Pancreas (tissue), 10 donors: ENCODE data around the gene GTF3C4. TPM values are rescaled to one million over a fixed set of nuclear protein-coding genes. Genes with fewer than 3 reads are reported as not detected.

Source experiments
- ATAC-seq, 4 donors: fragments of 200-7000 bp; cut with Tn5 transposase; one replicate each; pipeline versions ENCODE4 v1.8.0 to v1.9.1; 2020; ENCODE audit warnings: mild to moderate bottlenecking in 4 of 4, moderate library complexity in 4 of 4
- DNase-seq, 6 donors: peaks; one replicate each; pipeline ENCODE4 v3.0.0-alpha.2; 2020
- FAIRE-seq: peaks from 2 replicates; lab custom pipeline; 2012; peaks lifted over from hg19 to GRCh38; lab: Jason Lieb, UNC
- H3K27ac ChIP-seq, 4 donors: fragments of 200-600 bp; sonication (generic); 1 replicate in 3 of 4; 2 replicates in 1 of 4; pipeline versions ENCODE4 v1.5.0 to v1.8.0; 2020
- H3K27me3 ChIP-seq, 4 donors: fragments of 200-600 bp; one replicate each; pipeline ENCODE4 v1.8.0; 2021
- H3K36me3 ChIP-seq, 3 donors: fragments of 200-600 bp; sonication (generic) in 1 of 3; one replicate each; pipeline versions ENCODE4 v1.5.0 to v1.8.0; 2020 to 2021
- H3K4me1 ChIP-seq, 3 donors: fragments of 200-600 bp; one replicate each; pipeline ENCODE4 v1.8.0; 2021
- H3K4me3 ChIP-seq, 4 donors: fragments of 200-600 bp; sonication (generic) in 2 of 4; one replicate each; pipeline versions ENCODE4 v1.5.0 to v1.8.0; 2020 to 2021
- H3K9me3 ChIP-seq, 4 donors: fragments of 200-600 bp; one replicate each; pipeline ENCODE4 v1.8.0; 2021
- CTCF ChIP-seq, 4 donors: fragments of 200-600 bp; sonication (generic) in 3 of 4; IDR thresholded peaks; one replicate each; pipeline versions ENCODE4 v1.5.0 to v1.8.0; 2021; ENCODE audit warnings: antibody characterized with exemption in 4 of 4
- WGBS, 2 donors: extraction: QIAGEN DNeasy Blood & Tissue Kit; methylation state at CpG; one replicate each; pipeline ENCODE4 v1.1.7; 2013; 5-methylcytosine and 5-hydroxymethylcytosine counted together
- intact Hi-C, 3 donors: fragments of 100-400 bp; cut with DNase I; formaldehyde crosslinking; loops; one replicate each; pipeline versions ENCODE4 v1.11.1 to v1.14.2; 2022
- polyA plus RNA-seq, 2 donors: library from polyadenylated mRNA; stranded (reverse); fragments of 200-250 nt; gene quantifications; one replicate each; pipeline ENCODE4 v1.2.3, GENCODE V29; 2013
- total RNA-seq, 6 donors: library from RNA; stranded (reverse); fragmentation: NEBNext Ultra II Directional in 4 of 6; extraction: Animal tissue kit (Norgen Biotek cat#: 25700) in 4 of 6; gene quantifications; one replicate each; pipeline versions ENCODE4 v1.2.1 to v1.2.4, GENCODE V29; 2021 to 2023
- donor health status: healthy with polysubstance abuse.
- donor health status: DM: no; HTN: no; CAD: no; lungs with moderate emphysema.
- donor health status: DM: no; HTN: no; CAD: no.
- donor health status: control.
- donor health status: control.
- donor health status: Bipolar disorder and iron deficiency.
- donor health status: DM: yes; HTN: yes; CAD: no.
- donor health status: DM: no; HTN: no; CAD: no.
- donor health status: DM: no; HTN: no; CAD: no.
- donor health status: DM: yes; HTN: yes; CAD: no.

Gene GTF3C4
- total and polyA plus RNA-seq, 8 donors = 1.6 to 8.0 (median 5.6) TPM

- Histone ChIP-seq H3K27me3 (no peaks in the 10 kb centered on the region), H3K4me3 (no peak overlapping the region), H3K27ac (no peak overlapping the region), H3K9me3 (no peaks in the 10 kb centered on the region), H3K4me1 (no peaks in the 10 kb centered on the region), H3K36me3 (no peaks in the 10 kb centered on the region)
- TF ChIP-seq CTCF (IDR thresholded peaks at IDR 0.05) = no peak
- no peak for FAIRE-seq
- no peak for DNase-seq
- intact Hi-C loops = no loop called here
- ATAC-seq = no peak
- WGBS, 2 donors = 65 to 69% methylated on average over 22 of the region's 22 CpGs
These were observed 63.1 kb downstream of the GTF3C4 start for GRCh38 chr9:132733260-132733815.

- no peak for ATAC-seq
- intact Hi-C loops = no loop called here
- no peak overlapping the region for H3K27ac ChIP-seq
- no peak for TF ChIP-seq CTCF (IDR thresholded peaks at IDR 0.05)
- 90 to 94% methylated on average over 9 of the region's 9 CpGs for WGBS, 2 donors
- no peak overlapping the region for H3K4me3 ChIP-seq
- no peak for FAIRE-seq
- DNase-seq = no peak
- H3K9me3 ChIP-seq = no peaks in the 10 kb centered on the region
- no peaks in the 10 kb centered on the region for H3K4me1 ChIP-seq
- H3K36me3 ChIP-seq = no peaks in the 10 kb centered on the region
- H3K27me3 ChIP-seq = peaks cover 0 to 6% (median 0%) of the 10 kb centered on the region in 4 donors
These were observed 69.5 kb downstream of the GTF3C4 start for GRCh38 chr9:132739710-132740310.

GRCh38 chr9:132740526-132741309 is 70.5 kb downstream of the GTF3C4 start:
- Histone ChIP-seq H3K36me3 (no peaks in the 10 kb centered on the region), H3K9me3 (no peaks in the 10 kb centered on the region), H3K4me3 (no peak overlapping the region), H3K27me3 (peaks cover 0 to 6% (median 0%) of the 10 kb centered on the region in 4 donors), H3K27ac (no peak overlapping the region), H3K4me1 (no peaks in the 10 kb centered on the region)
- FAIRE-seq (no peak), DNase-seq (no peak), ATAC-seq (no peak)
- intact Hi-C loops = no loop called here
- no peak for TF ChIP-seq CTCF (IDR thresholded peaks at IDR 0.05)
- 85 to 86% methylated on average over 15 of the region's 15 CpGs for WGBS, 2 donors

- Histone ChIP-seq H3K27ac (no peak overlapping the region), H3K27me3 (peaks cover 0 to 6% (median 0%) of the 10 kb centered on the region in 4 donors), H3K36me3 (no peaks in the 10 kb centered on the region), H3K9me3 (no peaks in the 10 kb centered on the region), H3K4me3 (no peak overlapping the region), H3K4me1 (no peaks in the 10 kb centered on the region)
- intact Hi-C loops = no loop called here
- DNase-seq (no peak), ATAC-seq (no peak), FAIRE-seq (no peak)
- TF ChIP-seq CTCF (IDR thresholded peaks at IDR 0.05) = no peak
- WGBS, 2 donors = 64% methylated on average over 17 of the region's 17 CpGs
These were observed 72.6 kb downstream of the GTF3C4 start for GRCh38 chr9:132742821-132743311.
